K562 (cell line): Measurements from ENCODE around the gene ST6GALNAC2. TPM values are rescaled to one million over a fixed set of nuclear protein-coding genes. Genes with fewer than 3 reads are reported as not detected.

ENCODE experiments used
- PCBP2 ChIP-seq: fragments of 200-400 bp; formaldehyde crosslinking; IDR thresholded peaks from 2 replicates; pipeline ENCODE4 v1.6.1; 2018; ENCODE audit warnings: low read length, low read depth, mild to moderate bottlenecking, moderate library complexity; ENCODE audit not compliant: poor library complexity, severe bottlenecking
- RB1 ChIP-seq: fragments of 450-650 bp; IDR thresholded peaks from 2 replicates; pipeline ENCODE4 v1.6.1; 2017; ENCODE audit warnings: low read depth, mild to moderate bottlenecking
- XRCC3 ChIP-seq: fragments of 450-650 bp; IDR thresholded peaks from 2 replicates; pipeline ENCODE4 v1.6.1; 2017; ENCODE audit warnings: mild to moderate bottlenecking, moderate library complexity
- polyA plus RNA-seq, 8 experiments: library from polyadenylated mRNA; depleted of rRNA in 4 of 8; stranded (reverse) in 5 of 8; unstranded in 3 of 8; fragments of >200 nt; fragmentation: Nextera tagmentation in 2 of 8; fragmentation: Illumina TruSeq in 1 of 8; extraction: Ambion mirVana in 2 of 8; extraction: Trizol in 1 of 8; gene quantifications; 2 replicates each; pipeline versions ENCODE4 v1.2.1 to v1.2.3, GENCODE V29; 2011 to 2014; ENCODE audit warnings: inconsistent platforms in 1 of 8, missing spikeins in 1 of 8
- total RNA-seq, 7 experiments: library from RNA; depleted of rRNA in 6 of 7; stranded (reverse); fragments of >200 nt in 6 of 7; fragmentation: Illumina TruSeq in 2 of 7; extraction: Trizol in 2 of 7; gene quantifications; 2 replicates each; pipeline versions ENCODE4 v1.2.1 to v1.2.3, GENCODE V29; 2011 to 2021; ENCODE audit warnings: low replicate concordance in 1 of 7
- TF ChIP-seq, protein P1 (sequence below): fragments of 250-450 bp; sonication (Bioruptor Pico); IDR thresholded peaks from 2 replicates; pipeline ENCODE4 v1.5.1; 2021; ENCODE audit warnings: mild to moderate bottlenecking
- TF ChIP-seq, protein P2 (sequence below): fragments of 250-450 bp; sonication (Bioruptor Pico); IDR thresholded peaks from 2 replicates; pipeline ENCODE4 v1.4.0; 2020

ST6GALNAC2 gene
- total and polyA plus RNA-seq, 9 of the 15 experiments (the other 6 are each of a cell fraction or from before 2014, with no cell fraction given) = 0.18 TPM; not detected in 8

DNA sequence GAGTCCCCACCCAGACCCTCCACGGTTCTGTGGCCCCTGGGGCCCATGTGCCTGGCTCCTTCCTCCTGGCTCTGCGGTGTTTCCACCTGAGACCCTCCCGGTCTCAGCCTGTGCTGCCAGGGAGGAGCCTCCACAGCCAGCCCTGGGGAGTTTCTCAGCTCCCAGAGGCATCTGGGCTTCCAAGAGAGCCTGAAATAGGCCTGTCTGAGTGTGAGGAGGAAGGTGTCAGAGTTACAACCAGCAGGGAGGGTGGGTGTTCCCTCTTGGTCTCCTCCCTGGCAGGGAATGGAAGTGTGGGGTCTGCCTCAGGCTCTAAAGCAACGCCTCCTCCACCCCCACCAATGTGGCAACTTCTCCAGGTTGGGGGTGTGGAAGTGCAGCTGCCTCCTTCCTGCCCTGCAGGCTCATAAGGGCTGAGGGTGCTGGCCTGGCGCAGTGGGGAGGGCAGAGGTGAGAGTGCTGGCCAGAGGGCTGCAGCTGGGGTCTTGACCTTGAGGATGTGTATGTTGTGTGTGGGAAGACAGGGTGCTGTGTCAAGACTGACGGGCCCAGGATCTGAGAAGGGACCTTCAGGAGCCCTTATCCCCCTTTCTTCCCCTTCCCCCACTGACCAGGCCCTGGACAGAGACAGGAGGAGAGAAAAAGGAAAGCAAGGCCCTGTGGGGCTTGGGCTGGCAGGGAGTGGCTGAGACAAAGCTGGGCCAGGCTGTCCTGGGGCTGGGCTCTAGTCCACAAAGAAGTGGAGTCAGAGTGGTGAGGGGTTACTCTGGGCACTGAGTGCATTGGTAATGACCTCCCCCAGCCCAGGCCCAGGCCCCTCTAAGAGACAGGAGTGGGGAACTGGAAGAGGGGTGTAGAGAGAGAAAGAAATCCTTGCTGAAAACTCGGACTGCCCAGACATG, 50.6 kb downstream of the ST6GALNAC2 start (continued):
- TF ChIP-seq, protein P1, sequence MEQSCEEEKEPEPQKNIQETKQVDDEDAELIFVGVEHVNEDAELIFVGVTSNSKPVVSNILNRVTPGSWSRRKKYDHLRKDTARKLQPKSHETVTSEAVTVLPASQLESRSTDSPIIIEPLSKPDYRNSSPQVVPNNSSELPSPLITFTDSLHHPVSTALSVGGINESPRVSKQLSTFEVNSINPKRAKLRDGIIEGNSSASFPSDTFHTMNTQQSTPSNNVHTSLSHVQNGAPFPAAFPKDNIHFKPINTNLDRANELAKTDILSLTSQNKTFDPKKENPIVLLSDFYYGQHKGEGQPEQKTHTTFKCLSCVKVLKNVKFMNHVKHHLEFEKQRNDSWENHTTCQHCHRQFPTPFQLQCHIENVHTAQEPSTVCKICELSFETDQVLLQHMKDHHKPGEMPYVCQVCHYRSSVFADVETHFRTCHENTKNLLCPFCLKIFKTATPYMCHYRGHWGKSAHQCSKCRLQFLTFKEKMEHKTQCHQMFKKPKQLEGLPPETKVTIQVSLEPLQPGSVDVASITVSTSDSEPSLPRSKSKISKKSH = no peak
- no peak for TF ChIP-seq PCBP2
- no peak for TF ChIP-seq RB1
- TF ChIP-seq, protein P2, sequence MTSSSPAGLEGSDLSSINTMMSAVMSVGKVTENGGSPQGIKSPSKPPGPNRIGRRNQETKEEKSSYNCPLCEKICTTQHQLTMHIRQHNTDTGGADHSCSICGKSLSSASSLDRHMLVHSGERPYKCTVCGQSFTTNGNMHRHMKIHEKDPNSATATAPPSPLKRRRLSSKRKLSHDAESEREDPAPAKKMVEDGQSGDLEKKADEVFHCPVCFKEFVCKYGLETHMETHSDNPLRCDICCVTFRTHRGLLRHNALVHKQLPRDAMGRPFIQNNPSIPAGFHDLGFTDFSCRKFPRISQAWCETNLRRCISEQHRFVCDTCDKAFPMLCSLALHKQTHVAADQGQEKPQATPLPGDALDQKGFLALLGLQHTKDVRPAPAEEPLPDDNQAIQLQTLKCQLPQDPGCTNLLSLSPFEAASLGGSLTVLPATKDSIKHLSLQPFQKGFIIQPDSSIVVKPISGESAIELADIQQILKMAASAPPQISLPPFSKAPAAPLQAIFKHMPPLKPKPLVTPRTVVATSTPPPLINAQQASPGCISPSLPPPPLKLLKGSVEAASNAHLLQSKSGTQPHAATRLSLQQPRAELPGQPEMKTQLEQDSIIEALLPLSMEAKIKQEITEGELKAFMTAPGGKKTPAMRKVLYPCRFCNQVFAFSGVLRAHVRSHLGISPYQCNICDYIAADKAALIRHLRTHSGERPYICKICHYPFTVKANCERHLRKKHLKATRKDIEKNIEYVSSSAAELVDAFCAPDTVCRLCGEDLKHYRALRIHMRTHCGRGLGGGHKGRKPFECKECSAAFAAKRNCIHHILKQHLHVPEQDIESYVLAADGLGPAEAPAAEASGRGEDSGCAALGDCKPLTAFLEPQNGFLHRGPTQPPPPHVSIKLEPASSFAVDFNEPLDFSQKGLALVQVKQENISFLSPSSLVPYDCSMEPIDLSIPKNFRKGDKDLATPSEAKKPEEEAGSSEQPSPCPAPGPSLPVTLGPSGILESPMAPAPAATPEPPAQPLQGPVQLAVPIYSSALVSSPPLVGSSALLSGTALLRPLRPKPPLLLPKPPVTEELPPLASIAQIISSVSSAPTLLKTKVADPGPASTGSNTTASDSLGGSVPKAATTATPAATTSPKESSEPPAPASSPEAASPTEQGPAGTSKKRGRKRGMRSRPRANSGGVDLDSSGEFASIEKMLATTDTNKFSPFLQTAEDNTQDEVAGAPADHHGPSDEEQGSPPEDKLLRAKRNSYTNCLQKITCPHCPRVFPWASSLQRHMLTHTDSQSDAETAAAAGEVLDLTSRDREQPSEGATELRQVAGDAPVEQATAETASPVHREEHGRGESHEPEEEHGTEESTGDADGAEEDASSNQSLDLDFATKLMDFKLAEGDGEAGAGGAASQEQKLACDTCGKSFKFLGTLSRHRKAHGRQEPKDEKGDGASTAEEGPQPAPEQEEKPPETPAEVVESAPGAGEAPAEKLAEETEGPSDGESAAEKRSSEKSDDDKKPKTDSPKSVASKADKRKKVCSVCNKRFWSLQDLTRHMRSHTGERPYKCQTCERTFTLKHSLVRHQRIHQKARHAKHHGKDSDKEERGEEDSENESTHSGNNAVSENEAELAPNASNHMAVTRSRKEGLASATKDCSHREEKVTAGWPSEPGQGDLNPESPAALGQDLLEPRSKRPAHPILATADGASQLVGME (CRISPR knock-in tag) = no peak
- no peak for TF ChIP-seq XRCC3
